ENCODE results near the gene RDH13. TPM values are rescaled to one million over a fixed set of nuclear protein-coding genes. Genes with fewer than 3 reads are reported as not detected.
"Not testable (repeated sequence)": the region's sequence is repeated elsewhere in the genome, so short reads cannot be mapped to it uniquely, and the experiment has no call there.

RDH13 gene, protein sequence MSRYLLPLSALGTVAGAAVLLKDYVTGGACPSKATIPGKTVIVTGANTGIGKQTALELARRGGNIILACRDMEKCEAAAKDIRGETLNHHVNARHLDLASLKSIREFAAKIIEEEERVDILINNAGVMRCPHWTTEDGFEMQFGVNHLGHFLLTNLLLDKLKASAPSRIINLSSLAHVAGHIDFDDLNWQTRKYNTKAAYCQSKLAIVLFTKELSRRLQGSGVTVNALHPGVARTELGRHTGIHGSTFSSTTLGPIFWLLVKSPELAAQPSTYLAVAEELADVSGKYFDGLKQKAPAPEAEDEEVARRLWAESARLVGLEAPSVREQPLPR
- total RNA-seq: 10 to 100 TPM; 11.1 to 16.4 (median 12.3) TPM

DNA sequence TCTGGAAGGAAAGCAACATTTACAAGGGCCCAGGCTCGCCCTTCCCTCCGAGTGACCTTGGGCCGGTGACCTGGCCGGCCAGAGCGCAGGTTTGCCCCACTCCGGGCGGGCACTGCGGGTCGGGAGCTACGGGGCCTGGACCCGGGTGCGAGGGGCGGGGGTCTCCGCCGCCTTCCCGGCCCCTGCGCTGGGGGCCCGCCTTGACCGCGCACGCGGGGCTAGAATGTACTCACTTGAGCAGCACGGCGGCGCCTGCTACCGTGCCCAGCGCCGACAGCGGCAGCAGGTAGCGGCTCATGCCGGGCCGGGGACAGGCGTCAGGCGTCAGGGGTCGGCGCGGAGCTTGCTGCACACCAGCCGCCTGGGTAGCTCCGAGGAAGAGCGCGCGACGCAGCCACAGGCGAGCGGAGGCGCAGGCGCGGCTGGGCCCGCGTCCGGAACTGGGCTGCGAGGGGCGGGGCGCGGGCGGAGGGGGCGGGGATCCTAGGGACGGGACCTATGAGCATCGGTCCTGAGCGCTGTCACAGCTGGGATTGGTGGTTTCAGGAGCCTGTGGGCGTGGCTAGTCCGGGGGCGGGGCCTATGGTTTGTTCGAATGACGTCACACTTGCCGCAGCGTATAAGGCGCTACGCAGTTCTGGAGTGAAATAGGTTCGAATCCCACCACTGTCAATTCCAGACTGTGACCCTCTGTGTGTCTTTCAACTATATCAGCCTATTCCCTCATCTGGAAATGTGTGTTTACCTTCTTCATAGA is at the start of gene RDH13:
RDH13 (minus strand) TSS at position 414 of the 757 bp plus-strand sequence; CDS start at position 298, 116 bp downstream.
- intact Hi-C loops (cut with DNase I): no loop called here
- Histone ChIP-seq H3K36me3 (peaks cover 13 to 16% (median 14%) of the 10 kb centered on the region in 4 donors), H3K4me1 (peaks cover 6 to 24% (median 18%) of the 10 kb centered on the region in 4 donors), H3K27me3 (peaks cover 0 to 25% (median under 1%) of the 10 kb centered on the region in 4 donors), H3K9me3 (no peaks in the 10 kb centered on the region), H3K27ac (replicated peaks in 1 of 4) (peak within 1 kb of the TSS; percentile 64 to 86 (median 76)), H3K4me3 (peak within 1 kb of the TSS; percentile 66 to 85 (median 74))
- 2% methylated on average over 23 of the region's 70 CpGs for WGBS
- peak; percentile 77 to 82 for TF ChIP-seq POLR2AphosphoS5 (IDR thresholded peaks at IDR 0.05)
- TF ChIP-seq POLR2A (IDR thresholded peaks at IDR 0.05; ENCODE audit: low read depth): no peak
- peak; percentile 100 for DNase-seq (ENCODE audit: extremely low spot score)

DNA sequence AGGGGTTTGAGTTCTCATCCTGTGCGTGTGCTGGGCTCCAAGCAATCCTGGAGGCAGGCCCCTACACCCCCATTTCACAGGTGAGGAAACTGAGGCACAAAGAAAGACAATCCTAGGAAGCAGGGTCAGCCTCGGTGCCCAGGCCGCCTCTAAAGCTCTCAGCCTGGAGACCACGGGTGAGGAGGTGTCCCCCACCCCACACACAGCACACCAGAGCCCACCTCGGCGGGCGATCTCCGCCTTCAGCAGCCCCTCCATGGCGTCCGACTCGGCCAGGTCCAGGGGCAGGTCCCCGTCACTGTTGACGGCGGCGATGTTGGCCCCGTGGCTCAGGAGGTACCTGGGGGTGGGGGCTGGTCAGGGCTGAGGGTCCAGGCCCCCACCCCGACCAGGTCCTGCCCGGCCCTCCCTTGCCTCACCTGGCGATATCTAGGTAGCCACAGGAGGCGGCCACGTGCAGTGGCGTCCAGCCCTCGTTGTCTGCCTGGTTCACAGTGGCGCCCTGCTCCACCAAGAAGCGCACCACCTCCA is 49.4 kb upstream of the RDH13 start:
- DNase-seq (ENCODE audit: extremely low spot score): no peak
- intact Hi-C loops (cut with DNase I): loop anchor here (10.0 kb wide), 1 partner anchor 542 kb away; the partner anchor contains the start of gene U2AF2
- TF ChIP-seq POLR2A (IDR thresholded peaks at IDR 0.05; ENCODE audit: low read depth): no peak
- TF ChIP-seq POLR2AphosphoS5 (IDR thresholded peaks at IDR 0.05): no peak
- TF ChIP-seq EP300 (IDR thresholded peaks at IDR 0.05): no peak
- TF ChIP-seq, protein P1, sequence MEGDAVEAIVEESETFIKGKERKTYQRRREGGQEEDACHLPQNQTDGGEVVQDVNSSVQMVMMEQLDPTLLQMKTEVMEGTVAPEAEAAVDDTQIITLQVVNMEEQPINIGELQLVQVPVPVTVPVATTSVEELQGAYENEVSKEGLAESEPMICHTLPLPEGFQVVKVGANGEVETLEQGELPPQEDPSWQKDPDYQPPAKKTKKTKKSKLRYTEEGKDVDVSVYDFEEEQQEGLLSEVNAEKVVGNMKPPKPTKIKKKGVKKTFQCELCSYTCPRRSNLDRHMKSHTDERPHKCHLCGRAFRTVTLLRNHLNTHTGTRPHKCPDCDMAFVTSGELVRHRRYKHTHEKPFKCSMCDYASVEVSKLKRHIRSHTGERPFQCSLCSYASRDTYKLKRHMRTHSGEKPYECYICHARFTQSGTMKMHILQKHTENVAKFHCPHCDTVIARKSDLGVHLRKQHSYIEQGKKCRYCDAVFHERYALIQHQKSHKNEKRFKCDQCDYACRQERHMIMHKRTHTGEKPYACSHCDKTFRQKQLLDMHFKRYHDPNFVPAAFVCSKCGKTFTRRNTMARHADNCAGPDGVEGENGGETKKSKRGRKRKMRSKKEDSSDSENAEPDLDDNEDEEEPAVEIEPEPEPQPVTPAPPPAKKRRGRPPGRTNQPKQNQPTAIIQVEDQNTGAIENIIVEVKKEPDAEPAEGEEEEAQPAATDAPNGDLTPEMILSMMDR (IDR thresholded peaks at IDR 0.05): no peak
- peaks cover 50 to 78% (median 72%) of the 10 kb centered on the region in 4 donors for H3K4me1 ChIP-seq
- H3K27me3 ChIP-seq: no peaks in the 10 kb centered on the region
- no peaks in the 10 kb centered on the region for H3K9me3 ChIP-seq
- H3K36me3 ChIP-seq: peaks cover 9 to 35% (median 31%) of the 10 kb centered on the region in 4 donors
- H3K4me3 ChIP-seq: peak overlapping the region in 3 of 4 donors; percentile 90 to 98 (median 91)
- H3K27ac ChIP-seq (replicated peaks in 1 of 4): peak overlapping the region; percentile 96 to 99 (median 97)
- 80% methylated on average over 3 of the region's 25 CpGs for WGBS

DNA sequence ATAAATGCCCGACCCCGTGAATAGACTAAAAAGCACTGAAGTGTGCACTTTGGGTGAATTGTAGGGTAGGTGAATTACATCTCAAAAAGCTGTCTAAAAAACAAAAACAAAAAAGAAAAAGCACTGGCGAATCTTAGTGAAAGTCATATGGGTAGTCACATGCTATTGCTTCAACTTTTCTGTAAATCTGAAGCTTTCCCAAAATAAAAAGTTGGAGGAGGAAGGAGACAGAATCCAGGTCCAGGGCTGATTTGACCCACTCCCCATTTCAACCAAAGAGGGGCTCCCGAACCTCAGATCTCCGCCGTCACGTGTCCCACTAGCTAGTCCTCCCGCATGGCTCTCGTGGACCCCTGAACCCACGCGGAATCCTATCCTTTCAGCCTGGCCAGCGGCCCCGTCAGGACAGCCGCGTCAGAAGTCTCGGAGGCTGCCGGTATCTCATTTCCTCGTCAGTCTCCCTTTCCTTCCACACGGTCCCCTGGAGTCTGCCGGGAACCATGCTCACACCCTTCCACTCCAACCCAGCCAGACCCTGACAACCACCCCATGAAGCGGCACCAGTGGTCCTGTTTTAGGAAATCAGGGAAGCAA is 48.4 kb upstream of the RDH13 start:
- intact Hi-C loops (cut with DNase I): loop anchor here (10.0 kb wide), 1 partner anchor 543 kb away; the partner anchor contains the start of gene U2AF2
- Histone ChIP-seq H3K4me1 (peaks cover 50 to 75% (median 69%) of the 10 kb centered on the region in 4 donors), H3K36me3 (peaks cover 16 to 44% (median 40%) of the 10 kb centered on the region in 4 donors), H3K27ac (replicated peaks in 1 of 4) (peak overlapping the region; percentile 96 to 99 (median 97)), H3K9me3 (no peaks in the 10 kb centered on the region), H3K27me3 (no peaks in the 10 kb centered on the region), H3K4me3 (peak overlapping the region; percentile 6 to 25 (median 16))
- 73% methylated on average over 18 of the region's 21 CpGs for WGBS
- no peak for DNase-seq (ENCODE audit: extremely low spot score)
- TF ChIP-seq, protein P1 (IDR thresholded peaks at IDR 0.05): no peak
- TF ChIP-seq POLR2AphosphoS5 (IDR thresholded peaks at IDR 0.05): peak in 1 of 2 donors; percentile 49
- no peak for TF ChIP-seq POLR2A (IDR thresholded peaks at IDR 0.05; ENCODE audit: low read depth)

DNA sequence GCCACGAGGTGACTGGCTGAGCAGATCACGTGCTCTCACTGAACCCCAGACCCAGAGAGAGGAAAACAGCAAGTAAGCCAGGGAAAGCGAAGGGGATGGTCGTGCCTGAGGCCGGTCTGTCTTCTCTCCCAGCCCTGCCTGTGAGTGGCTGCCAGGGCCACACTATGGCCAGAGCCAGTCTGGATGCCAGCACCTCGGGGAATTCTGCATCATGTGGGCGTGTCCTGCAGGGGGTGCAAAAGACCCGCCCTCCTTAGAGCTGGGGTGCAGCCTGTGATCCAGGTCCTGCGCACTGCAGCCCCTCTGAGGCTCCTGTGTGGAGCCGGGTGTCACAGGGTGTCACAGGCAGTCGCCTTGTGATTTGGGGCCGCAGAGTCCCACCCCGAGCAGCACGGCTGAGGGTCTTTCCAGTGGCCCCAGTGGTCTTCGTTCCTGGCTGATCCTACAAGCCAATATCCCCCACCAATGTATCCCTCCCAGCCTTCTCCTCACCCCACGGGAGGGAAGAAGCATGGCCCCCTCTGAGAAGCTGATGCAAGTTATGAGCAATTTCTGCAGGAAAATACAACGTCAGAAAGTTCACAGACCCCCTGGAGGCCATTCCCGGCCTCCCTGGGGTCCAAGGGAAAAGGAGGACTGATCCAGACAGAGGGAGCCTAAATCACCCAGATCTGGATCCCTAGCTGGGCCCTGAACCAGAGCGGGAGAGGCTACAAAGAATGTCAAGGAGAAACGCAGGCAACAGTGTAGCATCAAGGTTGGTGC is 46.8 kb upstream of the RDH13 start:
- intact Hi-C loops (cut with DNase I): loop anchor here (10.0 kb wide), 1 partner anchor 545 kb away; the partner anchor contains the start of gene U2AF2
- peaks cover 16 to 59% (median 47%) of the 10 kb centered on the region in 4 donors for H3K36me3 ChIP-seq
- H3K4me3 ChIP-seq: no peak overlapping the region
- no peaks in the 10 kb centered on the region for H3K27me3 ChIP-seq
- peaks cover 34 to 59% (median 52%) of the 10 kb centered on the region in 4 donors for H3K4me1 ChIP-seq
- WGBS: 82% methylated on average over 15 of the region's 20 CpGs
- H3K9me3 ChIP-seq: no peaks in the 10 kb centered on the region
- peak overlapping the region; percentile 96 to 99 (median 97) for H3K27ac ChIP-seq (replicated peaks in 1 of 4)
- TF ChIP-seq POLR2A (IDR thresholded peaks at IDR 0.05; ENCODE audit: low read depth) (no peak), EP300 (IDR thresholded peaks at IDR 0.05) (no peak), POLR2AphosphoS5 (IDR thresholded peaks at IDR 0.05) (no peak)
- TF ChIP-seq, protein P1 (IDR thresholded peaks at IDR 0.05): no peak
- DNase-seq (ENCODE audit: extremely low spot score): no peak

DNA sequence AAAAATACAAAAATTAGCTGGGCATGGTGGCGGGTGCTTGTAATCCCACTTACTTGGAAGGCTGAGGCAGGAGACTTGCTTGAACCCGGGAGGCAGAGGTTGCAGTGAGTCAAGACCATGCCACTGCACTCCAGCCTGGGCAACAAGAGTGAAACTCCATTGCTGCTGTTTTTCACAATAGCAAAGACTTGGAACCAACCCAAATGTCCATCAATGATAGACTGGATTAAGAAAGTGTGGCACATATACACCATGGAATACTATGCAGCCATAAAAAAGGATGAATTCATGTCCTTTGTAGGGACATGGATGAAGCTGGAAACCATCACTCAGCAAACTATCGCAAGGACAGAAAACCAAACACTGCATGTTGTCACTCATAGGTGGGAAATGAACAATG is 44.3 kb upstream of the RDH13 start:
- intact Hi-C loops (cut with DNase I); H3K27ac ChIP-seq (replicated peaks in 1 of 4); H3K4me3 ChIP-seq; H3K27me3 ChIP-seq; H3K9me3 ChIP-seq; DNase-seq (ENCODE audit: extremely low spot score): not testable (repeated sequence)
- Histone ChIP-seq H3K36me3 (peaks cover 28 to 70% (median 57%) of the 10 kb centered on the region in 4 donors), H3K4me1 (peaks cover 10 to 34% (median 28%) of the 10 kb centered on the region in 4 donors)
- 100% methylated on average over 3 of the region's 3 CpGs for WGBS
